ENCODE measurements around the gene ULBP3.

GRCh38 chr6:150118203-150118602, 49.3 kb upstream of the ULBP3 start:
- TF ChIP-seq CTCF (conservative IDR thresholded peaks at IDR 0.05; ENCODE audit: low read length) (no peak), EZH2phosphoT487 (IDR thresholded peaks at IDR 0.05; ENCODE audit: borderline replicate concordance) (no peak)
